B cell (primary cell): ENCODE measurements around the gene PSME3. TPM values are rescaled to one million over a fixed set of nuclear protein-coding genes. Genes with fewer than 3 reads are reported as not detected.

ENCODE experiments used
- ATAC-seq: fragments of 200-7000 bp; cut with Tn5 transposase; one replicate; pipeline ENCODE4 v1.10.0; 2021; ENCODE audit warnings: low read depth, mild to moderate bottlenecking, moderate number of reproducible peaks, moderate library complexity
- CTCF ChIA-PET: fragments of 350-600 bp; sonication (Branson Sonifier 250); formaldehyde crosslinking; loops from one replicate; lab custom pipeline; 2021; ENCODE audit warnings: antibody characterized with exemption, inconsistent platforms; lab: Charles Lee
- POLR2A ChIA-PET: fragments of 350-600 bp; sonication (Branson Sonifier 250); formaldehyde crosslinking; loops from one replicate; lab custom pipeline; 2021; ENCODE audit warnings: antibody characterized with exemption; lab: Charles Lee
- DNase-seq: peaks from one replicate; pipeline ENCODE4 v3.0.0; 2013
- H2AFZ ChIP-seq: 2 replicates; pipeline ENCODE4 v1.6.1; 2012; ENCODE audit warnings: mild to moderate bottlenecking, low read depth, low read length; ENCODE audit not compliant: insufficient read depth, poor library complexity, severe bottlenecking
- H3K27ac ChIP-seq, 2 donors: 1 replicate in 1 of 2; 2 replicates in 1 of 2; pipeline ENCODE4 v1.5.1; 2012 to 2013; ENCODE audit warnings: low read length in 2 of 2, mild to moderate bottlenecking in 2 of 2, moderate library complexity in 1 of 2
- H3K27me3 ChIP-seq, 4 experiments: fragments of 200-600 bp in 1 of 4; sonication (generic) in 1 of 4; replicated peaks in 1 of 4; 1 replicate in 2 of 4; 2 replicates in 2 of 4; pipeline versions ENCODE4 v1.6.1 to v1.7.0; 2013 to 2016; ENCODE audit warnings: low read length in 3 of 4, mild to moderate bottlenecking in 2 of 4, mixed read lengths in 1 of 4, moderate library complexity in 1 of 4; ENCODE audit not compliant: insufficient read depth in 4 of 4, control insufficient read depth in 3 of 4; ENCODE audit errors: control extremely low read depth in 1 of 4
- H3K36me3 ChIP-seq, 2 experiments: replicated peaks in 1 of 2; 1 replicate in 1 of 2; 2 replicates in 1 of 2; pipeline versions ENCODE4 v1.6.1 to v1.7.1; 2013; ENCODE audit warnings: low read length in 1 of 2; ENCODE audit not compliant: insufficient read depth in 2 of 2, control insufficient read depth in 1 of 2; ENCODE audit errors: control extremely low read depth in 1 of 2, extremely low read depth in 1 of 2
- H3K4me1 ChIP-seq, 2 donors: fragments of 200-600 bp in 1 of 2; sonication (generic) in 1 of 2; 1 replicate in 1 of 2; 2 replicates in 1 of 2; pipeline versions ENCODE4 v1.5.1 to v1.6.1; 2013 to 2017; ENCODE audit warnings: low read length in 2 of 2; ENCODE audit not compliant: control insufficient read depth in 2 of 2, insufficient read depth in 2 of 2
- H3K4me2 ChIP-seq: replicated peaks from 2 replicates; pipeline ENCODE3; 2012; ENCODE audit warnings: mild to moderate bottlenecking, low read depth, low read length; ENCODE audit not compliant: poor library complexity, severe bottlenecking
- H3K4me3 ChIP-seq, 5 experiments: fragments of 200-600 bp in 1 of 5; sonication (generic) in 1 of 5; 1 replicate in 3 of 5; 2 replicates in 2 of 5; pipeline versions ENCODE4 v1.5.1 to v1.7.0; 2011 to 2016; ENCODE audit warnings: low read length in 4 of 5, mild to moderate bottlenecking in 4 of 5, low read depth in 2 of 5, control low read depth in 1 of 5, moderate library complexity in 1 of 5; ENCODE audit not compliant: insufficient read depth in 1 of 5; ENCODE audit errors: control extremely low read depth in 1 of 5, extremely low read depth in 1 of 5
- H3K79me2 ChIP-seq: fragments of 200-600 bp; sonication (generic); one replicate; pipeline ENCODE4 v1.6.0; 2016; ENCODE audit warnings: low read length; ENCODE audit not compliant: control insufficient read depth, insufficient read depth
- H3K9ac ChIP-seq: fragments of 200-600 bp; sonication (generic); 2 replicates; pipeline ENCODE4 v1.6.1; 2017; ENCODE audit warnings: mild to moderate bottlenecking, low read length, moderate library complexity
- H3K9me3 ChIP-seq, 3 donors: one replicate each; pipeline versions ENCODE4 v1.6.1 to v1.7.1; 2013; ENCODE audit warnings: low read length in 2 of 3; ENCODE audit not compliant: control insufficient read depth in 2 of 3, insufficient read depth in 1 of 3; ENCODE audit errors: control extremely low read depth in 1 of 3
- H4K20me1 ChIP-seq: 2 replicates; pipeline ENCODE4 v1.6.0; 2012; ENCODE audit warnings: mild to moderate bottlenecking, low read length; ENCODE audit not compliant: insufficient read depth, control insufficient read depth, poor library complexity, severe bottlenecking
- H3K27ac Mint-ChIP-seq: one replicate; pipeline ENCODE4 v1.8.0; 2021; ENCODE audit warnings: mixed read lengths
- H3K27me3 Mint-ChIP-seq: one replicate; pipeline ENCODE4 v1.8.0; 2021; ENCODE audit warnings: mixed read lengths
- H3K4me1 Mint-ChIP-seq: one replicate; pipeline ENCODE4 v1.8.0; 2021; ENCODE audit warnings: mixed read lengths
- H3K4me3 Mint-ChIP-seq: one replicate; pipeline ENCODE4 v1.8.0; 2021; ENCODE audit warnings: mixed read lengths
- H3K9me3 Mint-ChIP-seq: one replicate; pipeline ENCODE4 v1.8.0; 2022; ENCODE audit warnings: mixed read lengths; ENCODE audit not compliant: insufficient read depth
- CTCF ChIP-seq: fragments of 200-600 bp; IDR thresholded peaks from one replicate; pipeline ENCODE4 v1.8.0; 2022; ENCODE audit warnings: antibody characterized with exemption, mild to moderate bottlenecking
- EZH2 ChIP-seq: IDR thresholded peaks from 2 replicates; pipeline ENCODE4 v1.6.1; 2012; ENCODE audit warnings: borderline replicate concordance, low read depth, mild to moderate bottlenecking, moderate library complexity, low read length; ENCODE audit not compliant: insufficient read depth, poor library complexity, severe bottlenecking
- WGBS: methylation state at CpG from one replicate; pipeline ENCODE4 v1.1.5; 2013; ENCODE audit warnings: missing lambda C conversion rate; ENCODE audit not compliant: insufficient coverage; 5-methylcytosine and 5-hydroxymethylcytosine counted together
- intact Hi-C: fragments of 100-400 bp; cut with micrococcal nuclease; formaldehyde crosslinking; loops from one replicate; pipeline ENCODE4 v1.10.0; 2022
- polyA plus RNA-seq: library from polyadenylated mRNA; depleted of rRNA; stranded (reverse); fragments of >200 nt; gene quantifications from 2 replicates; pipeline ENCODE4 v1.2.3, GENCODE V29; 2012
- total RNA-seq, 2 donors: library from RNA; stranded (reverse); fragments of 120-200 nt in 1 of 2; gene quantifications; 1 replicate in 1 of 2; 2 replicates in 1 of 2; pipeline versions ENCODE4 v1.2.3 to v1.2.4, GENCODE V29; 2013 to 2022

Gene PSME3
- total and polyA plus RNA-seq, 2 donors (not counting 1 experiment from before 2014, with no cell fraction given), result 43.4 to 76.2 TPM

GRCh38 chr17:42845918-42846593 lies 12.9 kb downstream of the PSME3 start:
- WGBS, result 74% methylated on average over 6 of the region's 7 CpGs
- Histone ChIP-seq H3K4me1 (no peaks in the 10 kb centered on the region), H3K27ac (no peak overlapping the region), H3K4me2 (no peak overlapping the region), H3K9me3 (no peaks in the 10 kb centered on the region), H3K4me3 (no peak overlapping the region), H3K9ac (no peak overlapping the region), H4K20me1 (no peaks in the 10 kb centered on the region), H3K79me2 (no peaks in the 10 kb centered on the region), H2AFZ (no peak overlapping the region), H3K36me3 (peaks cover 2 to 47% of the 10 kb centered on the region in 2 experiments), H3K27me3 (no peaks in the 10 kb centered on the region)
- H3K4me3 Mint-ChIP-seq, result no peak overlapping the region
- TF ChIP-seq EZH2 (no peak), CTCF (no peak)
- POLR2A ChIA-PET, result interaction anchor here (0.7 to 1.2 kb wide), 2 partner anchors 14 to 152 kb away, joined by 4 to 5 read pairs; no protein-coding TSS in a partner anchor
- H3K4me1 Mint-ChIP-seq, result no peaks in the 10 kb centered on the region
- no peak for DNase-seq
- no peak overlapping the region for H3K27ac Mint-ChIP-seq
- no peak for ATAC-seq
- CTCF ChIA-PET, result interaction anchor here (0.5 to 3.7 kb wide), 4 partner anchors 102 to 352 kb away, joined by 3 to 30 read pairs (median 3); partner anchors contain the start of gene RPL27
- intact Hi-C loops, result loop anchor here (10.0 kb wide), 1 partner anchor 89 kb away; no protein-coding TSS in a partner anchor
- no peaks in the 10 kb centered on the region for H3K9me3 Mint-ChIP-seq
- H3K27me3 Mint-ChIP-seq, result no peaks in the 10 kb centered on the region
